Adrenal gland (tissue), 5 donors: ENCODE measurements around the gene DNAH11.

Experiments used
- CTCF ChIP-seq, 6 experiments: fragments of 450-650 bp in 4 of 6; fragments of 200-600 bp in 2 of 6; sonication (generic) in 1 of 6; IDR thresholded peaks; 1 replicate in 5 of 6; 2 replicates in 1 of 6; pipeline versions ENCODE4 v1.5.1 to v1.8.0; 2016 to 2021; ENCODE audit warnings: antibody characterized with exemption in 6 of 6, mild to moderate bottlenecking in 2 of 6, moderate library complexity in 1 of 6
- POLR2A ChIP-seq, 2 donors: fragments of 450-650 bp; IDR thresholded peaks; one replicate each; pipeline ENCODE4 v1.6.1; 2017; ENCODE audit warnings: antibody characterized with exemption in 2 of 2, mild to moderate bottlenecking in 2 of 2, moderate library complexity in 1 of 2
- donor health status: DM: no; HTN: no; CAD: no.

- TF ChIP-seq CTCF (IDR thresholded peaks at IDR 0.05) (no peak), POLR2A (IDR thresholded peaks at IDR 0.05) (no peak)
Measured at GRCh38 chr7:21819048-21819447, 276.2 kb downstream of the DNAH11 start.
